ENCODE data around the gene FOXA3. TPM values are rescaled to one million over a fixed set of nuclear protein-coding genes. Genes with fewer than 3 reads are reported as not detected.

FOXA3 gene
- total and polyA plus RNA-seq, 2 of the 4 experiments (the other 2 are of a cell fraction): not detected

GRCh38 chr19:45820413-45821102, 43.6 kb upstream of the FOXA3 start:
- dilution Hi-C loops (cut with HindIII; ENCODE audit: low sequenced_read_pairs, unreplicated experiment): no loop called here
- H2AK5ac ChIP-seq (ENCODE audit: low read depth, low read length): no peak overlapping the region
- H3K4me1 ChIP-seq (ENCODE audit: control insufficient read depth, insufficient read depth, low read length): no peaks in the 10 kb centered on the region
- H3K56ac ChIP-seq (ENCODE audit: extremely low read depth, insufficient read depth, low read length): no peak overlapping the region
- DNase-seq (no peak), ATAC-seq (ENCODE audit: low read depth) (no peak)
- H3K23ac ChIP-seq (ENCODE audit: low read depth, low read length): no peak overlapping the region
- H2AFZ ChIP-seq (replicated peaks; ENCODE audit: low read length, poor library complexity): no peak overlapping the region
- no TSS peak for BruUV-seq (replicated peaks)
- H4K20me1 ChIP-seq (ENCODE audit: insufficient read depth, low read length): peaks cover 9% of the 10 kb centered on the region
- no peak overlapping the region for H3K4me3 ChIP-seq (ENCODE audit: insufficient read depth, low read depth, low read length)
- H3K9me3 ChIP-seq (ENCODE audit: control insufficient read depth, insufficient read depth, low read length): no peaks in the 10 kb centered on the region
- H4K91ac ChIP-seq (ENCODE audit: insufficient read depth, low read depth, low read length): no peak overlapping the region
- in situ Hi-C loops (cut with MboI; ENCODE audit: low sequenced_read_pairs): no loop called here
- no peak for TF ChIP-seq USF2 (IDR thresholded peaks at IDR 0.05; ENCODE audit: low read depth, low read length)
- no peak for TF ChIP-seq NFE2L2 (IDR thresholded peaks at IDR 0.05; ENCODE audit: low read depth, low read length)
- no peak for TF ChIP-seq RCOR1 (IDR thresholded peaks at IDR 0.05; ENCODE audit: insufficient replicate concordance, low read length)
- no peak for TF ChIP-seq MXI1 (IDR thresholded peaks at IDR 0.05; ENCODE audit: borderline replicate concordance, low read depth, low read length)
- no peak overlapping the region for H2BK5ac ChIP-seq (ENCODE audit: low read depth, low read length, poor library complexity, severe bottlenecking)
- no peaks in the 10 kb centered on the region for H3K27me3 ChIP-seq (ENCODE audit: control insufficient read depth, insufficient read depth, low read length)
- H3K14ac ChIP-seq (replicated peaks; ENCODE audit: low read depth, low read length): no peak overlapping the region
- H3K9ac ChIP-seq (ENCODE audit: low read depth, low read length): no peak overlapping the region
- intact Hi-C loops (cut with micrococcal nuclease): no loop called here
- no peak overlapping the region for H4K5ac ChIP-seq (ENCODE audit: low read depth, low read length)
- H2AK9ac ChIP-seq (replicated peaks; ENCODE audit: low read depth, low read length, poor library complexity): no peak overlapping the region
- H3K79me1 ChIP-seq (ENCODE audit: low read depth in 1 of 2, low read length in 2 of 2): no peaks in the 10 kb centered on the region; a peak in 1 of 4 replicates
- peaks cover 57% of the 10 kb centered on the region for H3K36me3 ChIP-seq (ENCODE audit: control insufficient read depth, insufficient read depth, low read length)
- WGBS, 2 experiments (ENCODE audit: extremely low coverage in 2 of 2, insufficient read length in 1 of 2): 74% methylated on average over 6 of the region's 20 CpGs; no CpG with 5 or more reads in 1 of the 2 experiments
- H3K4ac ChIP-seq (ENCODE audit: low read depth, low read length): no peak overlapping the region
- no peak overlapping the region for H3K27ac ChIP-seq (ENCODE audit: insufficient read depth, low read length)
- no peak overlapping the region for H2BK15ac ChIP-seq (ENCODE audit: low read depth, low read length)
- POLR2A ChIA-PET (ENCODE audit: unreplicated experiment): no interaction called here
- H4K8ac ChIP-seq (ENCODE audit: low read depth in 2 of 2, low read length in 2 of 2): no peak overlapping the region
- H3K4me2 ChIP-seq (ENCODE audit: low read depth, low read length): no peak overlapping the region
- H3K18ac ChIP-seq (ENCODE audit: low read depth, low read length): no peak overlapping the region
- no peak overlapping the region for H2BK120ac ChIP-seq (ENCODE audit: low read depth, low read length)
- CTCF ChIA-PET: no interaction called here
- no peaks in the 10 kb centered on the region for H3K9me1 ChIP-seq (ENCODE audit: insufficient read depth, low read length)
- H2BK20ac ChIP-seq (ENCODE audit: low read depth, low read length): no peak overlapping the region

Measured in IMR-90 (cell line).